D721Med (cell line): ENCODE results near the gene DGKG.

Experiments used
- DNase-seq: peaks from one replicate; pipeline ENCODE4 v3.0.0; 2011; ENCODE audit warnings: low spot score; ENCODE audit not compliant: insufficient read length
- FAIRE-seq: peaks from 2 replicates; lab custom pipeline; 2011; peaks lifted over from hg19 to GRCh38; lab: Jason Lieb, UNC
- CTCF ChIP-seq: IDR thresholded peaks from 2 replicates; pipeline ENCODE4 v1.5.1; 2012; ENCODE audit warnings: mild to moderate bottlenecking, control low read depth; ENCODE audit not compliant: insufficient read depth; ENCODE audit errors: missing control alignments

Gene DGKG

GRCh38 chr3:186319945-186320344, 42.1 kb downstream of the DGKG start:
- FAIRE-seq = no peak
- DNase-seq = no peak
- no peak for TF ChIP-seq CTCF

GRCh38 chr3:186318135-186318534, 43.9 kb downstream of the DGKG start:
- DNase-seq (no peak), FAIRE-seq (no peak)
- TF ChIP-seq CTCF = no peak

- DNase-seq (no peak), FAIRE-seq (no peak)
- no peak for TF ChIP-seq CTCF
These were observed 44.6 kb downstream of the DGKG start for GRCh38 chr3:186317478-186317877.

- FAIRE-seq (no peak), DNase-seq (no peak)
- TF ChIP-seq CTCF = no peak
These were observed 45.3 kb downstream of the DGKG start for GRCh38 chr3:186316666-186317260.

- DNase-seq (no peak), FAIRE-seq (no peak)
- no peak for TF ChIP-seq CTCF
These were observed 46.3 kb downstream of the DGKG start for GRCh38 chr3:186315581-186316354.

GRCh38 chr3:186314896-186315295, 47.1 kb downstream of the DGKG start:
- no peak for TF ChIP-seq CTCF
- FAIRE-seq (no peak), DNase-seq (no peak)

GRCh38 chr3:186311441-186311840, 50.6 kb downstream of the DGKG start:
- FAIRE-seq = no peak
- TF ChIP-seq CTCF = no peak
- DNase-seq = no peak
